ENCODE results near the gene LSM4. TPM values are rescaled to one million over a fixed set of nuclear protein-coding genes. Genes with fewer than 3 reads are reported as not detected.
"Not testable (repeated sequence)": the region's sequence is repeated elsewhere in the genome, so short reads cannot be mapped to it uniquely, and the experiment has no call there.

The LSM4 gene
- total RNA-seq, 2 donors from 2014 or later, result 153 to 223 TPM

DNA sequence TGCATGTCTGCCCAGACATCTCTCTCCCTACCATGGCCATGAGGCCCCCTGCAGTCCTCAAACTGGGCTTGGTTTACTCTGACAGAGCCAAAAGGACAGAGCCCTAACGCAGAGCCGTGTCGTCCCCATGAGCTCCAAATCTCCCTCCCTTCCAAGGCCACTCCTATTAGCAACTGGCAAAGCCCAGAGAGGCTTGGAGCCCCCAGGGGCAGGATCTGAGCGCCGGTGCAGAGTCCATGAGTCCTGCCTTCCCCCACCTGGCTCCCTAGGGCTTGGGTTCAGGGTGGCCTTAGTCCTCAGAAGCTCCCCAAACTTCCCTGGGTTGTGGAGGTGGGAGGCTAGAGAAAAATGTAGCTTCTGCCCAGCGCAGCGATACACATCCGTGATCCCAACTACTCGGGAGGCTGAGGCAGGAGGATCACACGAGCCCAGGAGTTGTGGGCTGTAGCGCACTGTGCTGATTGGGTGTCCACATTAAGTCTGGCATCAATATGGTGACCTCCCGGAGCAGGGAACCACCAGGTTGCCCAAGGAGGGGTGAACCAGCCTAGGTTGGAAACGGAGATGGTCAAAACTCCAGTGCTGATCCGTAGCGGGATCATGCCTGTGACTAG, 10.1 kb upstream of the LSM4 start:
- no peak overlapping the region for H3K4me3 Mint-ChIP-seq
- peaks cover 7 to 10% of the 10 kb centered on the region in 2 donors for H3K4me1 Mint-ChIP-seq (ENCODE audit: low read depth in 2 of 2)
- ATAC-seq, result no peak
- H3K36me3 Mint-ChIP-seq, result no peaks in the 10 kb centered on the region
- H3K9me3 Mint-ChIP-seq, result no peaks in the 10 kb centered on the region
- no peak for DNase-seq (ENCODE audit: low spot score)
- no peak overlapping the region for H3K27ac Mint-ChIP-seq
- H3K27me3 Mint-ChIP-seq, result no peaks in the 10 kb centered on the region

DNA sequence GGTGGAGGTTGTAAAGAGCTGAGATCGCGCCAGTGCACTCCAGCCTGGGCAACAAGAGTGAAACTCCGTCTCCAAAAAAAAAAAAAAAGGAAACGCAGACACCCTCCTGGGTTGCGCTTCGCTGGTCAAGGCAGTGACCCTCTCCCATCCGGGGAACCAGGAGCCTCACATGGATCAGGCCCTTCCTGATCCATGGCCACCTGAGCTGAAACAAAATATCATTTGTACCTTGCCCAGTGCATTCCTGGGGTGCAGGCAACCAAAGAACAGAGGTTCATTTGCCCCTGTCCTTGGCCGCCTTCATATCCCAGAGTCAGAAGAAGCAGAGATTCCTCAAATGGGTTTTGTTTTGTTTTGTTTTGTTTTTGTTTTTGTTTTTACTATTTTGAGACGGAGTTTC, 8.0 kb upstream of the LSM4 start:
- ATAC-seq (no peak), DNase-seq (ENCODE audit: low spot score) (no peak)
- H3K36me3 Mint-ChIP-seq, result no peaks in the 10 kb centered on the region
- H3K4me1 Mint-ChIP-seq (ENCODE audit: low read depth in 2 of 2), result peaks cover 7 to 10% of the 10 kb centered on the region in 2 donors
- H3K4me3 Mint-ChIP-seq, result no peak overlapping the region
- no peak overlapping the region for H3K27ac Mint-ChIP-seq
- no peaks in the 10 kb centered on the region for H3K9me3 Mint-ChIP-seq
- no peaks in the 10 kb centered on the region for H3K27me3 Mint-ChIP-seq

DNA sequence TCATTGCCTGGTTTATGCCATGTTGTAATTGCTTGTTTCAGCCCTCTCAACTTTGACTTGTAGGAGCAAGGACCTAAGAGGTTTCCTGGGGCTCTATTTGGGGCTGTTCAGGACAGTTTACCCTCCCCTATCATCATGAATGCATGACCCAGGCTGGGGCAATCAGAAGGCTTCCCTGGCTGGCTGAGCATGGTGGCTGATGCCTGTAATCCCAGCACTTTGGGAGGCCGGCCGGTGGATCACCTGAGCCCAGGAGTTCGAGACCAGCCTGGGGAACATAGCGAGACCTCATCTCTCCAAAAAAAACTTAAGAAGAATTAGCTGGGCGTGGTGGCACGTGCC, 6.1 kb upstream of the LSM4 start:
- Mint-ChIP-seq H3K27ac (peak overlapping the region in 1 of 2 donors; percentile 69), H3K4me1 (ENCODE audit: low read depth in 2 of 2) (peaks cover 7 to 13% of the 10 kb centered on the region in 2 donors), H3K9me3 (no peaks in the 10 kb centered on the region), H3K36me3 (no peaks in the 10 kb centered on the region), H3K27me3 (no peaks in the 10 kb centered on the region), H3K4me3 (peak overlapping the region; percentile 59)
- no peak for ATAC-seq
- DNase-seq (ENCODE audit: low spot score), result no peak

DNA sequence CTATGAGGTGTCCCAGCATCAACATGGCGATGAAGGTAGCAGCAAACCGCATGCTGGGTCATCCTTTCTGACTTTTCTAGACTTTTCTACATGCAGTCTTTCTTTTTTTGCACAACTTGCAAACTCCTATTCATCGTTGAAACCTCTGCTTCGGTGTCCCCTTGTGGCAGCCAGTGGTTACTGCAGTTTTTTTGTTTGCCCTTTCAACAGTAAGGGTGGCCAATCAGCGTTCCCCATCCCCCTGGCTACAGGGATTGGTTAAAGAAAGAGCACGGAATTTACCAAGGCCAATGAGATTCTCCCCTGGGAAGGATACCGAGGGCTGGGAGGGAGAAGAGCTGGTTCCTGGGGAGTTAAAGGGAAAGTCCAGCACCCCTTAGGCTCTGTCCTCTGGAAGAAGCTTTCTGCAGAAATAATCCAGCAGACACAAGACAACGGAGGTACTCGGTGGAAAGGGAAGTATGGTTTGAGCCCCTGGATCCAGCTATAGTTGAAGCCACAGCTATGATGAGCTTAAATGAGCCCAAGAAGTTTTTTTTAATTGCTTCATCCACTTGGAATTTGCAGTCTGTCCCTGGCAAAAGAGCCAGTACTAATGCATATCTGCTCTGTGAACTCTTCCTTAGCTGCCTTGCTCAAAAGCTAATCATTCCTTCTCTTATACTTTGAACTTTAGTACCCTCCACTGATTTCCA, 5.6 kb upstream of the LSM4 start:
- peaks cover 12 to 19% of the 10 kb centered on the region in 2 donors for H3K4me1 Mint-ChIP-seq (ENCODE audit: low read depth in 2 of 2)
- no peaks in the 10 kb centered on the region for H3K27me3 Mint-ChIP-seq
- H3K36me3 Mint-ChIP-seq, result no peaks in the 10 kb centered on the region
- DNase-seq (ENCODE audit: low spot score) (peak; percentile 91), ATAC-seq (peak; percentile 98 to 99)
- no peaks in the 10 kb centered on the region for H3K9me3 Mint-ChIP-seq
- H3K4me3 Mint-ChIP-seq, result peak overlapping the region; percentile 59
- peak overlapping the region in 1 of 2 donors; percentile 69 for H3K27ac Mint-ChIP-seq

DNA sequence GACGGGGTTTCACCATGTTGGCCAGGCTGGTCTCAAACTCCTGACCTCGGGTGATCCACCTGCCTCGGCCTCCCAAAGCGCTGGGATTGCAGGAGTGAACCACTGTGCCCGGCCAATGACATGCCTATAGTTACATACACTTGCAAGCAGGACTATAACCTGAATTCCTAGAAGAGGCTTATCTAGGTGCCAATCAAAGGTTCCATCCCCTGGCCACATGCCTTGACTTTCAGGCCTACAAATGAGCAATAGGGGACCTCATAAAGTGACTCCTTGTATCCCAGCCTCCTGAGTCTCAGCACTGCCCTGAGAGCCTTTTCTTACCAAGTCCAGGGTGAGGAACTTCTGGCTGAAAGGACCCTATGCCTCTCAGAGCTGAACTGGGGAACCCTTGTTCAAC, 3.9 kb upstream of the LSM4 start:
- Mint-ChIP-seq H3K9me3 (no peaks in the 10 kb centered on the region), H3K4me3 (no peak overlapping the region), H3K4me1 (ENCODE audit: low read depth in 2 of 2) (peaks cover 24 to 30% of the 10 kb centered on the region in 2 donors), H3K36me3 (no peaks in the 10 kb centered on the region), H3K27ac (no peak overlapping the region), H3K27me3 (no peaks in the 10 kb centered on the region)
- DNase-seq (ENCODE audit: low spot score) (no peak), ATAC-seq (no peak)

DNA sequence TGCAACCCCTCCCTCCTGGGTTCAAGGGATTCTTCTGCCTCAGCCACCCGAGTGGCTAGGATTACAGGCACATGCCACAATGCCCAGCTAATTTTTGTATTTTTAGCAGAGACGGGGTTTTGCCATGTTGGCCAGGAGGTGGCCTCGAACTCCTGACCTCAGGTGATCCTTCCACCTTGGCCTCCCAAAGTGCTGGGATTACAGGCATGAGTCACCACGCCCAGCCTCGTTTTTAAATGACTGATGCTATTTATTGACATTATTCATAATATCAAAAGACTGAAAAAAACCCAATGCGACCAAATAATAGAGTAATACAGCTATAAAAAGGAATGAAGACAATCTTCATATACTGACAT, 1.5 kb upstream of the LSM4 start:
- not testable (repeated sequence) for H3K27me3 Mint-ChIP-seq
- H3K27ac Mint-ChIP-seq, result peak overlapping the region; percentile 91 to 98

DNA sequence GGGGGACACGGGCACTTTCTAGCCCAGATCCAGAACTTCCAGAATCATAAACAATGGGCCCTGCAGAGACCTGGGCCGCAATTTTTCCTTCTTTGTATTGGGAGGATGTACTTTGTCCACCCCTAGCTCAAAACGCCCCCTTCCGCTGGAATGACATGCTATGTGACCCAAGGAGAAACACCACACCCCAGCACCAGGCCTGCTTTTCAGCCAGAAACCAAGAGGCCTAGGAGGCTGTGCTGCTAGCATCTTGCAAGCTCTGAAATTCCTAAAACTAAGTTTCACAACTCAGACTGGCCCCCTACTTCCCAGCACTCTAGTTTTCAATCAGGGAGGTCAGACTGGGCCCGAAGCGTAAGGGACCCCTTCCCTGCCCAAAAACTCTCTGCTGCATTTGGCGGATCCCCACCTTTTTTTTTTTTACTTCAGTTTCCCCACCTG, 538 bp downstream of the LSM4 start:
- DNase-seq (ENCODE audit: low spot score) (no peak), ATAC-seq (peak in 1 of 2 donors; percentile 19)
- Mint-ChIP-seq H3K36me3 (no peaks in the 10 kb centered on the region), H3K4me3 (peak overlapping the region; percentile 99), H3K27me3 (no peaks in the 10 kb centered on the region), H3K4me1 (ENCODE audit: low read depth in 2 of 2) (peaks cover 49 to 51% of the 10 kb centered on the region in 2 donors), H3K9me3 (no peaks in the 10 kb centered on the region), H3K27ac (peak overlapping the region; percentile 91 to 98)

More for the DNA sequence above, 1.5 kb upstream of the LSM4 start:
- DNase-seq (ENCODE audit: low spot score); H3K9me3 Mint-ChIP-seq; H3K36me3 Mint-ChIP-seq; ATAC-seq: not testable (repeated sequence)
- H3K4me3 Mint-ChIP-seq, result peak overlapping the region; percentile 99
- peaks cover 43 to 50% of the 10 kb centered on the region in 2 donors for H3K4me1 Mint-ChIP-seq (ENCODE audit: low read depth in 2 of 2)

DNA sequence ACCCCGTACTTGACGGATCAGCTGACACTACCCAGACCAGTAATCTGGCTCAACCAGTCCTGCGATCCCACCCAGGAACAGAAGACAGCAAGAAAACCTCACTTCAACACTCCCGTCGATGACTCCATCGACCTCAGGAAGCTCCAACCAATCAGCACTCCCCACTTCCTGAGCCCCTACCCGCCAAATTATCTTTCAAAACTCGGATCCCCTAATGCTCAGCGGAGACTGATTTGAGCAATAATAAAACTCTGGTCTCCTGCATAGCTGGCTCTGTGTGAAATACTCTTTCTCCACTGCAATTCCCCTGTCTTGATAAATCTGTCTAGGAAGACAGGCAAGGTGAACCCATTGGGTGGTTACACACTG, 1.2 kb downstream of the LSM4 start:
- DNase-seq (ENCODE audit: low spot score) (no peak), ATAC-seq (no peak)
- H3K9me3 Mint-ChIP-seq, result no peaks in the 10 kb centered on the region
- H3K27ac Mint-ChIP-seq, result peak overlapping the region; percentile 91 to 98
- peaks cover 49 to 51% of the 10 kb centered on the region in 2 donors for H3K4me1 Mint-ChIP-seq (ENCODE audit: low read depth in 2 of 2)
- no peaks in the 10 kb centered on the region for H3K27me3 Mint-ChIP-seq
- no peaks in the 10 kb centered on the region for H3K36me3 Mint-ChIP-seq
- H3K4me3 Mint-ChIP-seq, result peak overlapping the region; percentile 99

DNA sequence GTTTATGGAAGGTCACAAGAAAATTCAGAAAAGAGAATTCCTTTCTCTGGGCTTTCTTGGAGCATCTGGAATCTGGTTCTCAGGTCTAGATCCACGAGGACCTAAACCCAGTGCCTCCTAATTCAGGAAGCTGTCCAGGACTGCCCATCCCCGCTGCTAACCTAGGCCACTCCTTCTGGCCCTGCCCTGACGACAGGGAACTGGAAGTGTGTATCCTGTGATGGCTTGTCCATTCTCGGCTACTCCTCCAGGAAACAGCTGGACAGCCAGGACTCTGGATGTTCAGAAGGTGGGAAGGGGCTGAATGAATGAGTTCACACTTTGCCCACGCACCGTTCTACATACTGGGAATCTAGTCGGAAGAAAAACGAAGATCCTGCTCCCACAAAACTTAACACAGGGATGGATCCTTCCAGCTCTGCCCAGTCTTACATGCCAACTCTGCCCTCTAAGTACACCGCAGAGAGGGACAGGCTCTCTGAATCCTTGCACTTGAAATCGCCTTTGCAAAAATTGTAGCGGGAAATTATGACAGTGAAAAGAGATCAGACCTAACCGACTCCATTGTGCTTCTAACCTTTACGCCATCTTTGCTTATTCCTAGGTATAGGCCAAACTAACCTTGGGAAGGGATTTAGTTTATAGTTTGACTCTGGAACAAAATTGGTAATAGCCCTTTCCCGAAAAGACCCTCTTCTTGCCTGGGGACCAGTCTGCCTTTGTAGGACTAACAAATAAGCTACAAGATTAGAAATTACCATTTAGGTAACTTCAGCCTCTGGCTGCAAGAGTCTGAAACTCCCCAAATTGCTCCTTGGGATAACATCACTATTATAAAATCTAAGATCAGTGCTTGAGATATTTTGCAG, 1.8 kb downstream of the LSM4 start:
- DNase-seq (ENCODE audit: low spot score) (no peak), ATAC-seq (no peak)
- Mint-ChIP-seq H3K9me3 (no peaks in the 10 kb centered on the region), H3K4me1 (ENCODE audit: low read depth in 2 of 2) (peaks cover 50 to 51% of the 10 kb centered on the region in 2 donors), H3K36me3 (no peaks in the 10 kb centered on the region), H3K4me3 (peak overlapping the region; percentile 99), H3K27me3 (no peaks in the 10 kb centered on the region), H3K27ac (peak overlapping the region; percentile 91 to 98)

DNA sequence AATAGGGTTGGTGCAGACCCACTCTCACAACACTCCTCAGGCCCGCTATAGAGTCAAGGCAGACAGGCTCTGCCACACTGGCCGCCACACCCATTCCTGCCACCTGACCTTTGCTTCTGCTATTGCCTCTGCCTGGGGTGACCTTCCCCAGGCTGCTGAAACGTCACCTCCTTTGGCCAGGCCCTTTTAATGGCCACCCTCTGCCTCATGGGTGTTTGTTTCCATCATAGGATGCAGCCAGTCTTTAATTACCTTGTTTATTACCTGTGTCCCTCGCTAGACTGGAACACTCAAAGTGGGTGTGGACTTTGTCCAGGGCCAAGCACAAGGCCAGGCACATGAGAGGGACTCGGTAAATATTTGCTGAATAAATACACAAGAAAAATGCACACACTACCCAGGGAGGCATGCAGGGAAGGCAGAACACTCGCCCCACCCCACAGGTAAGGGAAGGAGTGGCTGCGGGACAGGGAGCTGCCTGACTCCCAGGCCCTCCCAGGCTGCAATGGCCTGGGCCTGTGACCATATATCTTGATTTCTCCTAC, 3.2 kb downstream of the LSM4 start:
- DNase-seq (ENCODE audit: low spot score) (no peak), ATAC-seq (no peak)
- H3K4me1 Mint-ChIP-seq (ENCODE audit: low read depth in 2 of 2), result peaks cover 51 to 57% of the 10 kb centered on the region in 2 donors
- no peaks in the 10 kb centered on the region for H3K36me3 Mint-ChIP-seq
- peak overlapping the region; percentile 91 to 98 for H3K27ac Mint-ChIP-seq
- peak overlapping the region; percentile 70 for H3K4me3 Mint-ChIP-seq
- H3K27me3 Mint-ChIP-seq, result no peaks in the 10 kb centered on the region
- no peaks in the 10 kb centered on the region for H3K9me3 Mint-ChIP-seq

DNA sequence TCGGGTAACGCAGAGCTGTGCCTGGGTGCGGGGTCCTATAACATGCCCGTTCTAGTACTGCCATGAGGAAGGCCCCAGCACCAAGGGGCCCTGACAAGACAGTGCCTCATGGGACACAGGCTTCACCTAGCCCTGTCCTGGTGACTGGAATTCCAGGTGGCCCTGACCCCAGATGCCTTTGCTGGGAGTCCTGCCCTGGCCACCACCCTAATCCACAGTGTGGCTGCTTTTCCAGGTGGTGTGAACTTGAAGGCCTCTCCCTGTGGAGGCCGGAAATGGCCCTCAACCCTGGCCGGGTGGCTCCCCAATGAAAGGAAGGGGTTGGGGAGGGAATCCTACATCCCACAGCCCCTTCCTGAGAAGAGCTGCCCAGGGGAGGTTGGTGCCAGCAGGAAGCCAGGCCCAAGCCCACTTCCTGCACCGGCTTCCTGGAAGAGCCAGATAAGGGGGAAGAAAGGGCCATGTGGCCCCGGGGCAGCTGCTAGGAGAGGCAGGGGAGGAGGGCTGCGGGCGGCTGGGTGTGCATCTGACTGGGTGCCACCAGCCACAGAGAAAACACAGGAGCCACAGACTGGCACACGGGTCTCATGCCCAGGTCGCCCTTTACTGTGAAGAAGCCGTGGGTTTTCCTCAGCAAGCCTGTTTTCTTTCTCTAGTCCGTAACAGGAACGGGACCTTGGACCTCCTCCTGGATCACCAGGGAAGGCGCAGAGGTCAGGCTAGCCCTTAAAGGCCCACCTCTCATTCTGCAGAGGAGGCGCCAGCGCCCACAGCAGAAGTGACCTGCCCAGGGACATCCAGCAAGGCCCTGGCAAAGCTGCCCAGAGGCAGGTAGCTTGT, 4.7 kb downstream of the LSM4 start:
- no peaks in the 10 kb centered on the region for H3K27me3 Mint-ChIP-seq
- H3K4me1 Mint-ChIP-seq (ENCODE audit: low read depth in 2 of 2), result peaks cover 39 to 49% of the 10 kb centered on the region in 2 donors
- H3K4me3 Mint-ChIP-seq, result peak overlapping the region; percentile 81
- DNase-seq (ENCODE audit: low spot score) (peak; percentile 76), ATAC-seq (peak; percentile 41 to 45)
- no peaks in the 10 kb centered on the region for H3K9me3 Mint-ChIP-seq
- peak overlapping the region; percentile 91 to 98 for H3K27ac Mint-ChIP-seq
- H3K36me3 Mint-ChIP-seq, result no peaks in the 10 kb centered on the region

DNA sequence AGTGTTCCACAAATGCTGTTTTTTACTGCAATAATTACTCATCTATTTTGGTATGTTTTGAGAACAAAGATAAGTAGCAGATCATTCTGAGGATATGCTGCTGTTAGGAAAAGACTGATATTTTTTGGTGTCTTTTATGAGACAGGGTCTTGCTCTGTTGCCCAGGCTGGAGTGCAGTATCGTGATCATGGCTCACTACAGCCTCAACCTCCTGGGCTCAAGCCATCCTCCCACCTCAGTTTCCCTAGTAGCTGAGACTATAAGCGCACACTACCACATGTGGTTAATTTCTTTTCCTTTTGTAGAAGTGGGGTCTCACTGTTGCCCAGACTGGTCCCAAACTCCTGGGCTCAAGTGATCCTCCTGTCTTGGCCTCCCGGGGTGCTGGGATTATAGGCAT, 9.5 kb downstream of the LSM4 start:
- DNase-seq (ENCODE audit: low spot score) (no peak), ATAC-seq (no peak)
- Mint-ChIP-seq H3K9me3 (no peaks in the 10 kb centered on the region), H3K27ac (peak overlapping the region in 1 of 2 donors; percentile 51), H3K27me3 (no peaks in the 10 kb centered on the region), H3K4me3 (no peak overlapping the region), H3K4me1 (ENCODE audit: low read depth in 2 of 2) (peaks cover 5 to 26% of the 10 kb centered on the region in 2 donors), H3K36me3 (no peaks in the 10 kb centered on the region)

DNA sequence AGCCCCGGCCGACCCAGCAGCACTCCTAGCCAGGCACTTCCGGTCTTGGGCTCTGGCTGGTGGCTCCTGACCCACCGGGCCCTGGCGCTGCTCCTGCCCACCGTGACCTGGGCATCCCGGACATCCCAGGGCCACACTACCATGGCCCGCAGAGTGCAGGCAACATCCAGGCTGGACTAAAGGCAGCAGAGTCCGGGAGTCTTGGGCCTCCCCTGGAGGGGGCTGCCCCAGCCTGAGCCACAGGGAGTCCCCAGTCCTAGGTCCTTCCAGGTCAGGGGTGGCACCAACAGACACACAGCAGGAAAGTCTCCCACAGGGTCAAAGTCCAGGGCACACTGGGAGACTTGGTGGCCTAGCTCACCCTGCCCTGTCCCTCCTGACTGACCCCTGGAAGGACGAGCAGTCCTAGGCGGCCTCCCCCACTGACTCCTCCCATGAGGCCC, 10.8 kb downstream of the LSM4 start:
- peaks cover 0 to 21% of the 10 kb centered on the region in 2 donors for H3K4me1 Mint-ChIP-seq (ENCODE audit: low read depth in 2 of 2)
- DNase-seq (ENCODE audit: low spot score) (no peak), ATAC-seq (peak in 1 of 2 donors; percentile 17)
- no peak overlapping the region for H3K27ac Mint-ChIP-seq
- H3K4me3 Mint-ChIP-seq, result no peak overlapping the region
- no peaks in the 10 kb centered on the region for H3K36me3 Mint-ChIP-seq
- H3K9me3 Mint-ChIP-seq, result no peaks in the 10 kb centered on the region
- H3K27me3 Mint-ChIP-seq, result no peaks in the 10 kb centered on the region
